Suppressor macrophage treated with lipopolysaccharide for 4 hours (primary cell): Measurements from ENCODE around the gene NOP16.
A peak's percentile ranks its signal among the peaks of the same experiment; 100 is the strongest.

Source experiments
- DNase-seq: peaks from one replicate; pipeline ENCODE4 v3.0.0-alpha.2; 2020

The NOP16 gene

GRCh38 chr5:176388444-176389134, at the start of gene NOP16, which contains the start of gene HIGD2A:
Gene NOP16 (minus strand): TSS chr5:176388598. CDS start chr5:176388539, 59 bp downstream.
Gene HIGD2A (plus strand): TSS chr5:176388751. CDS start chr5:176388820, 69 bp downstream.
- peak; percentile 99 for DNase-seq

GRCh38 chr5:176436656-176437055, 48.3 kb upstream of the NOP16 start:
- peak; percentile 46 for DNase-seq

- no peak for DNase-seq
Measured at GRCh38 chr5:176432707-176433106, 44.3 kb upstream of the NOP16 start.

- no peak for DNase-seq
Measured at GRCh38 chr5:176429972-176430371, 41.6 kb upstream of the NOP16 start.

- no peak for DNase-seq
Measured at GRCh38 chr5:176427971-176428370, 39.6 kb upstream of the NOP16 start.

GRCh38 chr5:176426876-176427275, 38.5 kb upstream of the NOP16 start:
- DNase-seq = no peak

- no peak for DNase-seq
Measured at GRCh38 chr5:176425791-176426190, 37.4 kb upstream of the NOP16 start.

- no peak for DNase-seq
Measured at GRCh38 chr5:176425138-176425537, 36.7 kb upstream of the NOP16 start.

- no peak for DNase-seq
Measured at GRCh38 chr5:176424181-176424580, 35.8 kb upstream of the NOP16 start.

- DNase-seq = no peak
Measured at GRCh38 chr5:176420972-176421544, 32.7 kb upstream of the NOP16 start.

- no peak for DNase-seq
Measured at GRCh38 chr5:176420086-176420485, 31.7 kb upstream of the NOP16 start.

GRCh38 chr5:176418251-176418650, 29.9 kb upstream of the NOP16 start:
- no peak for DNase-seq

GRCh38 chr5:176416965-176417364, 28.6 kb upstream of the NOP16 start:
- no peak for DNase-seq

- DNase-seq = peak; percentile 96
Measured at GRCh38 chr5:176415952-176416924, 27.8 kb upstream of the NOP16 start, which contains the start of gene CLTB. Gene CLTB (minus strand): TSS chr5:176416539. CDS start chr5:176416363, 176 bp downstream.

GRCh38 chr5:176415240-176415951, 27.0 kb upstream of the NOP16 start:
- DNase-seq = peak; percentile 10

- no peak for DNase-seq
Measured at GRCh38 chr5:176414704-176415103, 26.3 kb upstream of the NOP16 start.

- DNase-seq = no peak
Measured at GRCh38 chr5:176413709-176414191, 25.4 kb upstream of the NOP16 start.

- DNase-seq = no peak
Measured at GRCh38 chr5:176413255-176413565, 24.8 kb upstream of the NOP16 start.

- DNase-seq = no peak
Measured at GRCh38 chr5:176412517-176413254, 24.3 kb upstream of the NOP16 start.

- no peak for DNase-seq
Measured at GRCh38 chr5:176410486-176411180, 22.2 kb upstream of the NOP16 start.

GRCh38 chr5:176409765-176410164, 21.4 kb upstream of the NOP16 start:
- DNase-seq = no peak
